Esophagus squamous epithelium (tissue), 4 donors: Measurements from ENCODE around the gene TCEA2.

ENCODE experiments used
- CTCF ChIP-seq, 6 experiments: fragments of 450-650 bp in 4 of 6; fragments of 200-600 bp in 2 of 6; sonication (generic) in 2 of 6; IDR thresholded peaks; one replicate each; pipeline ENCODE4 v1.5.1; 2016 to 2019; ENCODE audit warnings: antibody characterized with exemption in 6 of 6, mild to moderate bottlenecking in 4 of 6, moderate library complexity in 4 of 6
- POLR2A ChIP-seq, 4 donors: fragments of 450-650 bp; IDR thresholded peaks; one replicate each; pipeline ENCODE4 v1.6.1; 2017; ENCODE audit warnings: antibody characterized with exemption in 4 of 4, mild to moderate bottlenecking in 4 of 4, moderate library complexity in 3 of 4

DNA sequence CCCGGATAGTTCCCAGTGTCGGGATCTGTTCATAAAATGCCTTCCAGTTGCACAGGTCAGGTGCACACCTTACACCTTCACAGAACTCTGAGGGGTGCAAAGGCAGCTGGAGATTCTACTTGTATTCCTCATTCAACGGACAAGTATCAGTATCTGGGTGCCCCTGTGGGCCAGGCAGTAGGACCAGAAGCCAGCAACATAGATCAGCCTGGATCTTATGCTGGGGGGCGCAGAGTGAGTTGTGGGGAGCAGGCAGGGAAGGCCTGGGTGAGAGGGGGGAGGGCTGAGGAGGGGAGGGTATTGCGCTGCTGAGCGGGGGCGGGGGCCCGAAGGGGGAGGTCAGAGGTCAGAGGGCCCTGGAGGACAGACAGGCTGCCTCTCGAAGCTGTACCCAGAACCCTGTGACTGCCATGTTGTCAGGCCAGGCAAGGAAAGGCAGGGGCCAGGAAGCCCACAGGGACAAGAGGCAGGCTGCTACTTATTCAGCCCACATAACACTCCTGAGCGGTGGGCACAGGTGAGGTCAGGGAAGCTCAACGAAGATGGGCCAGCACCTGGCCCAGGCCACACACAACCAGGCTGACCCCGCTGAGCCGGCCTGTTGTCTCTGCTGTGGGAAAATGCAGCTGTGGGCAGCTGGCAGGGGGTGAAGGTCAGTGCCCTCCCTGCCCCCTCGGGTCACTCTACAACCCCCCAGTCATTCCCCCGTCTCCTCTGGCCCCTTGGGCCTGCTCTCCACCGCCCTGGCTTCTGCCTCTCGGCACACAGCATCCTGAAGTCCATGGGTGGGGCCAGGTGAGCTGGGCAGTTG, 18.0 kb downstream of the TCEA2 start:
- TF ChIP-seq CTCF (IDR thresholded peaks at IDR 0.05) = no peak
- no peak for TF ChIP-seq POLR2A (IDR thresholded peaks at IDR 0.05)
